OCI-LY3 (cell line): ENCODE data around the gene OR10J5.

Experiments used
- EZH2phosphoT487 ChIP-seq: fragments of 200-600 bp; shearing (Covaris generic); IDR thresholded peaks from 2 replicates; pipeline ENCODE4 v1.6.1; 2018; ENCODE audit warnings: antibody characterized with exemption, mixed run types, low read depth
- TF ChIP-seq, protein P1 (sequence below): fragments of 200-600, 300-600 bp; sonication (generic); IDR thresholded peaks from 2 replicates; pipeline ENCODE4 v1.5.1; 2014; ENCODE audit warnings: antibody characterized with exemption, low read length, low read depth

DNA sequence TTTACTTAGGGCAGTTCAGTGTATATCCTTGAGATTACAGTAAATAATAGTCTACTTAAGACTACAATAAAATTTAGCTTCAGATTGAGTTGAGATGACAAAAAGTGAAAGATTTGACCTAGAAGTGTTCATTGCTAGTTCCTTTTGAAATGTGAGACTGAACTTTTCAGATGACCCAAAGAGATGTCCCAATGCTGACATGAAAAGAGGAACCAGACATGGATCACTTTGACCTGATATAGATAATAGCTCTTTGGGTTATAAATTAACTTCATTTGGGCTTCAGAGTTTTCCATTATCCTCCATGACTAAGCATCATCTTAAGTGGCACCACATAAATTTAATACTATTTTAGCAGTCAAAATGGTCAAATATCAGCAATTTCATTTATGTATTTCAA lies 25.7 kb upstream of the OR10J5 start:
- TF ChIP-seq, protein P1, sequence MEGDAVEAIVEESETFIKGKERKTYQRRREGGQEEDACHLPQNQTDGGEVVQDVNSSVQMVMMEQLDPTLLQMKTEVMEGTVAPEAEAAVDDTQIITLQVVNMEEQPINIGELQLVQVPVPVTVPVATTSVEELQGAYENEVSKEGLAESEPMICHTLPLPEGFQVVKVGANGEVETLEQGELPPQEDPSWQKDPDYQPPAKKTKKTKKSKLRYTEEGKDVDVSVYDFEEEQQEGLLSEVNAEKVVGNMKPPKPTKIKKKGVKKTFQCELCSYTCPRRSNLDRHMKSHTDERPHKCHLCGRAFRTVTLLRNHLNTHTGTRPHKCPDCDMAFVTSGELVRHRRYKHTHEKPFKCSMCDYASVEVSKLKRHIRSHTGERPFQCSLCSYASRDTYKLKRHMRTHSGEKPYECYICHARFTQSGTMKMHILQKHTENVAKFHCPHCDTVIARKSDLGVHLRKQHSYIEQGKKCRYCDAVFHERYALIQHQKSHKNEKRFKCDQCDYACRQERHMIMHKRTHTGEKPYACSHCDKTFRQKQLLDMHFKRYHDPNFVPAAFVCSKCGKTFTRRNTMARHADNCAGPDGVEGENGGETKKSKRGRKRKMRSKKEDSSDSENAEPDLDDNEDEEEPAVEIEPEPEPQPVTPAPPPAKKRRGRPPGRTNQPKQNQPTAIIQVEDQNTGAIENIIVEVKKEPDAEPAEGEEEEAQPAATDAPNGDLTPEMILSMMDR, result no peak
- TF ChIP-seq EZH2phosphoT487, result no peak
